Gastrocnemius medialis (tissue), 4 donors: Measurements from ENCODE around the gene WDR82. TPM values are rescaled to one million over a fixed set of nuclear protein-coding genes. Genes with fewer than 3 reads are reported as not detected.

Experiments used
- ATAC-seq, 2 donors: fragments of 150-250 bp; one replicate each; pipeline ENCODE4 v1.9.1; 2016
- DNase-seq, 2 donors: peaks; one replicate each; pipeline ENCODE4 v3.0.0-alpha.2; 2019
- H3K27ac ChIP-seq, 4 donors: fragments of 200-600 bp; sonication (generic); 1 replicate in 1 of 4; 2 replicates in 3 of 4; pipeline ENCODE4 v1.5.1; 2016 to 2018; ENCODE audit warnings: mild to moderate bottlenecking in 2 of 4, moderate library complexity in 1 of 4
- H3K27me3 ChIP-seq, 3 donors: fragments of 200-600 bp; sonication (generic) in 2 of 3; 1 replicate in 1 of 3; 2 replicates in 2 of 3; pipeline versions ENCODE4 v1.5.1 to v1.6.0; 2016 to 2019; ENCODE audit warnings: mild to moderate bottlenecking in 1 of 3, moderate library complexity in 1 of 3
- H3K36me3 ChIP-seq, 2 donors: fragments of 200-600 bp; sonication (generic) in 1 of 2; one replicate each; pipeline ENCODE4 v1.5.1; 2017 to 2018
- H3K4me1 ChIP-seq, 2 donors: fragments of 200-600 bp; sonication (generic) in 1 of 2; one replicate each; pipeline ENCODE4 v1.5.1; 2016 to 2017; ENCODE audit warnings: mild to moderate bottlenecking in 2 of 2
- H3K4me3 ChIP-seq, 4 donors: fragments of 200-600 bp; sonication (generic) in 3 of 4; 1 replicate in 1 of 4; 2 replicates in 3 of 4; pipeline ENCODE4 v1.5.1; 2016 to 2019; ENCODE audit warnings: mild to moderate bottlenecking in 2 of 4
- H3K9me3 ChIP-seq, 3 donors: fragments of 200-600 bp; sonication (generic) in 2 of 3; 1 replicate in 1 of 3; 2 replicates in 2 of 3; pipeline ENCODE4 v1.5.1; 2016 to 2019
- POLR2A ChIP-seq, 2 donors: fragments of 450-650 bp; IDR thresholded peaks; one replicate each; pipeline ENCODE4 v1.6.1; 2017; ENCODE audit warnings: antibody characterized with exemption in 2 of 2, mild to moderate bottlenecking in 2 of 2, moderate library complexity in 2 of 2
- in situ Hi-C, 4 donors: fragments of 200-750 bp; cut with MboI; loops; one replicate each; pipeline versions ENCODE4 v1.15.0 to v1.8.0; 2017; ENCODE audit warnings: low sequenced_read_pairs in 4 of 4
- intact Hi-C: fragments of 100-400 bp; cut with DNase I; formaldehyde crosslinking; loops from one replicate; pipeline ENCODE4 v1.15.1; 2023; ENCODE audit warnings: low total_unique reads
- total RNA-seq, 4 donors: library from RNA; depleted of rRNA; stranded (reverse); fragments of >200 nt; gene quantifications; one replicate each; pipeline versions ENCODE4 v1.1.0 to v1.2.3, GENCODE V29; 2016
- TF ChIP-seq, protein P1 (sequence below), 5 experiments: fragments of 450-650 bp in 3 of 5; fragments of 200-600 bp in 2 of 5; sonication (generic) in 2 of 5; IDR thresholded peaks in 4 of 5; conservative IDR thresholded peaks in 1 of 5; 1 replicate in 4 of 5; 2 replicates in 1 of 5; pipeline ENCODE4 v1.5.1; 2016 to 2019; ENCODE audit warnings: antibody characterized with exemption in 5 of 5, mild to moderate bottlenecking in 3 of 5, moderate library complexity in 3 of 5

WDR82 gene
- total RNA-seq, 4 donors from 2014 or later, result 54.1 to 64.9 (median 59.3) TPM

GRCh38 chr3:52248816-52249547, 29.5 kb downstream of the WDR82 start:
- ATAC-seq, result no peak
- TF ChIP-seq, protein P1, sequence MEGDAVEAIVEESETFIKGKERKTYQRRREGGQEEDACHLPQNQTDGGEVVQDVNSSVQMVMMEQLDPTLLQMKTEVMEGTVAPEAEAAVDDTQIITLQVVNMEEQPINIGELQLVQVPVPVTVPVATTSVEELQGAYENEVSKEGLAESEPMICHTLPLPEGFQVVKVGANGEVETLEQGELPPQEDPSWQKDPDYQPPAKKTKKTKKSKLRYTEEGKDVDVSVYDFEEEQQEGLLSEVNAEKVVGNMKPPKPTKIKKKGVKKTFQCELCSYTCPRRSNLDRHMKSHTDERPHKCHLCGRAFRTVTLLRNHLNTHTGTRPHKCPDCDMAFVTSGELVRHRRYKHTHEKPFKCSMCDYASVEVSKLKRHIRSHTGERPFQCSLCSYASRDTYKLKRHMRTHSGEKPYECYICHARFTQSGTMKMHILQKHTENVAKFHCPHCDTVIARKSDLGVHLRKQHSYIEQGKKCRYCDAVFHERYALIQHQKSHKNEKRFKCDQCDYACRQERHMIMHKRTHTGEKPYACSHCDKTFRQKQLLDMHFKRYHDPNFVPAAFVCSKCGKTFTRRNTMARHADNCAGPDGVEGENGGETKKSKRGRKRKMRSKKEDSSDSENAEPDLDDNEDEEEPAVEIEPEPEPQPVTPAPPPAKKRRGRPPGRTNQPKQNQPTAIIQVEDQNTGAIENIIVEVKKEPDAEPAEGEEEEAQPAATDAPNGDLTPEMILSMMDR (IDR thresholded peaks at IDR 0.05 in 4 of 5, conservative IDR thresholded peaks at IDR 0.05 in 1 of 5), result no peak
- no peak for TF ChIP-seq POLR2A (IDR thresholded peaks at IDR 0.05)
- Histone ChIP-seq H3K27me3 (peaks cover 0 to 5% (median 0%) of the 10 kb centered on the region in 3 donors), H3K27ac (peak overlapping the region in 2 of 4 donors; percentile 1 to 32), H3K9me3 (no peaks in the 10 kb centered on the region), H3K36me3 (peaks cover 0 to 41% of the 10 kb centered on the region in 2 donors), H3K4me1 (peaks cover 12 to 33% of the 10 kb centered on the region in 2 donors), H3K4me3 (no peak overlapping the region)
- intact Hi-C loops (no loop called here), in situ Hi-C loops (no loop called here)
- DNase-seq, result peak in 1 of 2 donors; percentile 31

- ATAC-seq (no peak), DNase-seq (no peak)
- Histone ChIP-seq H3K9me3 (no peaks in the 10 kb centered on the region), H3K4me3 (no peak overlapping the region), H3K4me1 (peaks cover 12 to 33% of the 10 kb centered on the region in 2 donors), H3K36me3 (peaks cover 0 to 33% of the 10 kb centered on the region in 2 donors), H3K27me3 (peaks cover 0 to 5% (median 0%) of the 10 kb centered on the region in 3 donors), H3K27ac (peak overlapping the region in 1 of 4 donors; percentile 32)
- TF ChIP-seq, protein P1 (IDR thresholded peaks at IDR 0.05 in 4 of 5, conservative IDR thresholded peaks at IDR 0.05 in 1 of 5), result no peak
- no peak for TF ChIP-seq POLR2A (IDR thresholded peaks at IDR 0.05)
- intact Hi-C loops, result no loop called here
- in situ Hi-C loops, result no loop called here
Measured at GRCh38 chr3:52248165-52248541, 30.3 kb downstream of the WDR82 start.

DNA sequence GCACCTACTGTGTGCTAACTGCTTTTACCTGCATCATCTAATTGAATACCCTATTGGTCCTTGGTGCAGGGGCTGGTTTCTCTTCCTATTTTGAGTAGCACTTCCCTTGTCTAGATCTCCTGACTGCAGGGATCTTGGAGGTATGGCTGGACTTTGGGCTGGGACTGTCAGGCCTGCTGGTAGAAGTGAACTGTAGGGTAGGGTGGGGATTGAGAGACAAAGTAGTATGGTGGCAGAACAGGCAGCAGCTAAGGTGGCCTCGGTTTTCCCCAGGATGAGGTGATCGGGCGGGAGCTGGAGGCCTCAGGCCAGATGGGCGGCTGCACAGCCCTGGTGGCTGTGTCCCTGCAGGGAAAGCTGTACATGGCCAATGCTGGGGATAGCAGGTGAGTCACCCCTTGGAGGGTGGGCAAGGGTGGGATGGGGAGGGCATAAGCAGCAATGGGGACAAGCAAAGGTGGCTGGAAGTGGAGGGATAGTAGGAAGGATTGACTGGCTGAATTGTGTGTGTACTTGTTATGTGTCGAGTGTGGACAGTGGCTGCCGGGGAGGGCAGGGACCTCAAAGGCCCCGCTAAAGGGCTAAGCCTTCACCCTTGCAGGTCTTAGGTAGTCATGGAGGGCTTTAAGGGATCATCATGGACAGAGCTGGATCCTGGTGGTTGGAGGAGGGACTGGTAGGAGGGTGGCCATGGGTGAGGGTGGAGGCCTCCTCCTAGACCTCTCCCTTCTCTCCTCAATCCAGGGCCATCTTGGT, 30.9 kb downstream of the WDR82 start:
- Histone ChIP-seq H3K27me3 (peaks cover 0 to 5% (median 0%) of the 10 kb centered on the region in 3 donors), H3K4me3 (peak overlapping the region in 1 of 4 donors; percentile 6), H3K27ac (no peak overlapping the region), H3K9me3 (no peaks in the 10 kb centered on the region), H3K36me3 (peaks cover 0 to 27% of the 10 kb centered on the region in 2 donors), H3K4me1 (peaks cover 12 to 33% of the 10 kb centered on the region in 2 donors)
- intact Hi-C loops, result no loop called here
- DNase-seq (no peak), ATAC-seq (no peak)
- in situ Hi-C loops, result no loop called here
- TF ChIP-seq POLR2A (IDR thresholded peaks at IDR 0.05), result no peak
- TF ChIP-seq, protein P1 (IDR thresholded peaks at IDR 0.05 in 4 of 5, conservative IDR thresholded peaks at IDR 0.05 in 1 of 5), result no peak

DNA sequence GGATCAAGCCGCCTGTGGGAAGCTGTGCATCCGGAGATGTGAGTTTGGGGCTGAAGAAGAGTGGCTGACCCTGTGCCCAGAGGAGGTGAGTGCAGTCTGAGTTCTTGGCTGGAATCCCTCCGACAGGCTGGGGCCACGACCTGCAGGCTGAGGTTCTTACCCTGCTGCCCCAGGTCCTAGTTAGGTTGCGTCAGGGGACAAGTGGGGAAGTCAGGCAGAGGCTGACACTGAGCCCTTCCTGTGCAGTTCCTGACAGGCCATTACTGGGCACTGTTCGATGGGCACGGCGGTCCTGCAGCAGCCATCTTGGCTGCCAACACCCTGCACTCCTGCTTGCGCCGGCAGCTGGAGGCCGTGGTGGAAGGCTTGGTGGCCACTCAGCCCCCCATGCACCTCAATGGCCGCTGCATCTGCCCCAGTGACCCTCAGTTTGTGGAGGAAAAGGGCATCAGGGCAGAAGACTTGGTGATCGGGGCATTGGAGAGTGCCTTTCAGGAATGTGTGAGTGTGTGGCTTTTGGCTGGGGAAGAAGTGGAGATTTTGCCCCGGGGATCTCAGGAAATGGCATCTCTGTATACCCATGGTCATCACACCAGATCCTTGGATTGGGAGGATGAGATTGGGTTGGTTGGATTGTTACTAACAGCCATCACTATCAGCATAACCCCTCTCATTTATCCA, 31.6 kb downstream of the WDR82 start:
- Histone ChIP-seq H3K4me1 (peaks cover 9 to 31% of the 10 kb centered on the region in 2 donors), H3K9me3 (no peaks in the 10 kb centered on the region), H3K36me3 (peaks cover 0 to 20% of the 10 kb centered on the region in 2 donors), H3K27ac (peak overlapping the region; percentile 59 to 79 (median 64)), H3K27me3 (peaks cover 0 to 5% (median 0%) of the 10 kb centered on the region in 3 donors), H3K4me3 (peak overlapping the region in 1 of 4 donors; percentile 63)
- intact Hi-C loops (no loop called here), in situ Hi-C loops (no loop called here)
- ATAC-seq (no peak), DNase-seq (no peak)
- no peak for TF ChIP-seq POLR2A (IDR thresholded peaks at IDR 0.05)
